HEK293 (cell line): ENCODE data around the gene BACH2.

Source experiments
- MYNN ChIP-seq: fragments of 450-650 bp; formaldehyde crosslinking; IDR thresholded peaks from 2 replicates; pipeline ENCODE4 v1.5.1; 2016; ENCODE audit warnings: missing biosample characterization, missing genetic modification characterization, borderline replicate concordance
- ZBTB20 ChIP-seq: fragments of 450-650 bp; formaldehyde crosslinking; IDR thresholded peaks from 2 replicates; pipeline ENCODE4 v1.5.1; 2016; ENCODE audit warnings: missing biosample characterization, missing genetic modification characterization
- ZEB2 ChIP-seq: fragments of 450-650 bp; formaldehyde crosslinking; IDR thresholded peaks from 2 replicates; pipeline ENCODE4 v1.5.1; 2016; ENCODE audit warnings: missing biosample characterization, missing genetic modification characterization
- ZFP41 ChIP-seq: fragments of 450-650 bp; formaldehyde crosslinking; IDR thresholded peaks from 2 replicates; pipeline ENCODE4 v1.5.1; 2016; ENCODE audit warnings: missing biosample characterization, missing genetic modification characterization, borderline replicate concordance
- ZNF473 ChIP-seq: fragments of 450-650 bp; formaldehyde crosslinking; IDR thresholded peaks from 2 replicates; pipeline ENCODE4 v1.5.1; 2017; ENCODE audit warnings: missing biosample characterization, missing genetic modification characterization
- ZNF585B ChIP-seq: fragments of 450-650 bp; formaldehyde crosslinking; IDR thresholded peaks from 2 replicates; pipeline ENCODE4 v1.5.1; 2016; ENCODE audit warnings: missing biosample characterization, missing genetic modification characterization
- ZNF664 ChIP-seq: fragments of 450-650 bp; formaldehyde crosslinking; IDR thresholded peaks from 2 replicates; pipeline ENCODE4 v1.5.1; 2016; ENCODE audit warnings: missing biosample characterization, missing genetic modification characterization
- ZNF707 ChIP-seq: fragments of 450-650 bp; formaldehyde crosslinking; IDR thresholded peaks from 2 replicates; pipeline ENCODE4 v1.5.1; 2016; ENCODE audit warnings: missing biosample characterization, missing genetic modification characterization
- TF ChIP-seq, protein P1 (sequence below): fragments of 450-650 bp; formaldehyde crosslinking; IDR thresholded peaks from 2 replicates; pipeline ENCODE4 v1.5.1; 2016; ENCODE audit warnings: missing biosample characterization, missing genetic modification characterization
- TF ChIP-seq, protein P2 (sequence below): fragments of 450-650 bp; formaldehyde crosslinking; IDR thresholded peaks from 2 replicates; pipeline ENCODE4 v1.5.1; 2016; ENCODE audit warnings: missing biosample characterization, missing genetic modification characterization
- TF ChIP-seq, protein P3 (sequence below): fragments of 450-650 bp; formaldehyde crosslinking; IDR thresholded peaks from 2 replicates; pipeline ENCODE4 v1.5.1; 2016; ENCODE audit warnings: missing biosample characterization, missing genetic modification characterization

DNA sequence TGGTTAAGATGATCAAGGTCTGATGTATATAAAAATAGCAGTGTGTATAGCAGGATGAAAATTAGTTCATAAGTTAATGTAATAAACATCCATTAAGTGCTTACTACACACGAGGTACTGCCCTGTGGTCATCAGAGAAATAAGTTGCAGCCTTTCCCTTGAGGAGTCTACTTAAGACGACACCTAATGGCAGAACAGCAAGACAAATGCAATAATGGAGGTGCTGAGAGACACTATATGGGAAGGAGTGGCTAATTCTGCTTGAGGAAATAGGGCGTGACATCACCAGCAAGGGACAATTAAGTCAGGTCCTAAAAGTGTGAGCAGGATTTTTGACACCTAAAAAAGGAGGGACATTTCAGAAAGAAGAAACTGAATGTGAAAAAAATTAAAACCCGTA is 75.2 kb downstream of the BACH2 start:
- TF ChIP-seq, protein P1, sequence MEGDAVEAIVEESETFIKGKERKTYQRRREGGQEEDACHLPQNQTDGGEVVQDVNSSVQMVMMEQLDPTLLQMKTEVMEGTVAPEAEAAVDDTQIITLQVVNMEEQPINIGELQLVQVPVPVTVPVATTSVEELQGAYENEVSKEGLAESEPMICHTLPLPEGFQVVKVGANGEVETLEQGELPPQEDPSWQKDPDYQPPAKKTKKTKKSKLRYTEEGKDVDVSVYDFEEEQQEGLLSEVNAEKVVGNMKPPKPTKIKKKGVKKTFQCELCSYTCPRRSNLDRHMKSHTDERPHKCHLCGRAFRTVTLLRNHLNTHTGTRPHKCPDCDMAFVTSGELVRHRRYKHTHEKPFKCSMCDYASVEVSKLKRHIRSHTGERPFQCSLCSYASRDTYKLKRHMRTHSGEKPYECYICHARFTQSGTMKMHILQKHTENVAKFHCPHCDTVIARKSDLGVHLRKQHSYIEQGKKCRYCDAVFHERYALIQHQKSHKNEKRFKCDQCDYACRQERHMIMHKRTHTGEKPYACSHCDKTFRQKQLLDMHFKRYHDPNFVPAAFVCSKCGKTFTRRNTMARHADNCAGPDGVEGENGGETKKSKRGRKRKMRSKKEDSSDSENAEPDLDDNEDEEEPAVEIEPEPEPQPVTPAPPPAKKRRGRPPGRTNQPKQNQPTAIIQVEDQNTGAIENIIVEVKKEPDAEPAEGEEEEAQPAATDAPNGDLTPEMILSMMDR: 0 out of 2 replicates have a peak, but pooled peaks have one; percentile 12
- TF ChIP-seq, protein P2, sequence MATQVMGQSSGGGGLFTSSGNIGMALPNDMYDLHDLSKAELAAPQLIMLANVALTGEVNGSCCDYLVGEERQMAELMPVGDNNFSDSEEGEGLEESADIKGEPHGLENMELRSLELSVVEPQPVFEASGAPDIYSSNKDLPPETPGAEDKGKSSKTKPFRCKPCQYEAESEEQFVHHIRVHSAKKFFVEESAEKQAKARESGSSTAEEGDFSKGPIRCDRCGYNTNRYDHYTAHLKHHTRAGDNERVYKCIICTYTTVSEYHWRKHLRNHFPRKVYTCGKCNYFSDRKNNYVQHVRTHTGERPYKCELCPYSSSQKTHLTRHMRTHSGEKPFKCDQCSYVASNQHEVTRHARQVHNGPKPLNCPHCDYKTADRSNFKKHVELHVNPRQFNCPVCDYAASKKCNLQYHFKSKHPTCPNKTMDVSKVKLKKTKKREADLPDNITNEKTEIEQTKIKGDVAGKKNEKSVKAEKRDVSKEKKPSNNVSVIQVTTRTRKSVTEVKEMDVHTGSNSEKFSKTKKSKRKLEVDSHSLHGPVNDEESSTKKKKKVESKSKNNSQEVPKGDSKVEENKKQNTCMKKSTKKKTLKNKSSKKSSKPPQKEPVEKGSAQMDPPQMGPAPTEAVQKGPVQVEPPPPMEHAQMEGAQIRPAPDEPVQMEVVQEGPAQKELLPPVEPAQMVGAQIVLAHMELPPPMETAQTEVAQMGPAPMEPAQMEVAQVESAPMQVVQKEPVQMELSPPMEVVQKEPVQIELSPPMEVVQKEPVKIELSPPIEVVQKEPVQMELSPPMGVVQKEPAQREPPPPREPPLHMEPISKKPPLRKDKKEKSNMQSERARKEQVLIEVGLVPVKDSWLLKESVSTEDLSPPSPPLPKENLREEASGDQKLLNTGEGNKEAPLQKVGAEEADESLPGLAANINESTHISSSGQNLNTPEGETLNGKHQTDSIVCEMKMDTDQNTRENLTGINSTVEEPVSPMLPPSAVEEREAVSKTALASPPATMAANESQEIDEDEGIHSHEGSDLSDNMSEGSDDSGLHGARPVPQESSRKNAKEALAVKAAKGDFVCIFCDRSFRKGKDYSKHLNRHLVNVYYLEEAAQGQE (tag by site-specific recombination): no peak
- TF ChIP-seq ZNF585B: no peak
- TF ChIP-seq ZNF707 (tag by site-specific recombination): no peak
- TF ChIP-seq, protein P3, sequence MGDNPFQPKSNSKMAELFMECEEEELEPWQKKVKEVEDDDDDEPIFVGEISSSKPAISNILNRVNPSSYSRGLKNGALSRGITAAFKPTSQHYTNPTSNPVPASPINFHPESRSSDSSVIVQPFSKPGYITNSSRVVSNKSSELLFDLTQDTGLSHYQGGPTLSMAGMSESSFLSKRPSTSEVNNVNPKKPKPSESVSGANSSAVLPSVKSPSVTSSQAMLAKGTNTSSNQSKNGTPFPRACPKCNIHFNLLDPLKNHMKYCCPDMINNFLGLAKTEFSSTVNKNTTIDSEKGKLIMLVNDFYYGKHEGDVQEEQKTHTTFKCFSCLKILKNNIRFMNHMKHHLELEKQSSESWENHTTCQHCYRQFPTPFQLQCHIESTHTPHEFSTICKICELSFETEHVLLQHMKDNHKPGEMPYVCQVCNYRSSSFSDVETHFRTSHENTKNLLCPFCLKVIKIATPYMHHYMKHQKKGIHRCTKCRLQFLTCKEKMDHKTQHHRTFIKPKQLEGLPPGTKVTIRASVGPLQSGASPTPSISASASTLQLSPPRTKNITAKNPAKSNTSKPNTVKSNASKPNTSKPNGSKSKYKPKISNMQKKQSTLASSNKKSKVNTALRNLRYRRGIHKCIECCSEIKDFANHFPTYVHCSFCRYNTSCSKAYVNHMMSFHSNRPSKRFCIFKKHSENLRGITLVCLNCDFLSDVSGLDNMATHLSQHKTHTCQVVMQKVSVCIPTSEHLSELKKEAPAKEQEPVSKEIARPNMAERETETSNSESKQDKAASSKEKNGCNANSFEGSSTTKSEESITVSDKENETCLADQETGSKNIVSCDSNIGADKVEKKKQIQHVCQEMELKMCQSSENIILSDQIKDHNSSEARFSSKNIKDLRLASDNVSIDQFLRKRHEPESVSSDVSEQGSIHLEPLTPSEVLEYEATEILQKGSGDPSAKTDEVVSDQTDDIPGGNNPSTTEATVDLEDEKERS (tag by site-specific recombination): no peak
- TF ChIP-seq ZEB2 (tag by site-specific recombination): no peak
- TF ChIP-seq MYNN (tag by site-specific recombination): no peak
- no peak for TF ChIP-seq ZNF473 (tag by site-specific recombination)
- TF ChIP-seq ZBTB20 (tag by site-specific recombination): no peak
- TF ChIP-seq ZNF664 (tag by site-specific recombination): no peak
- no peak for TF ChIP-seq ZFP41 (tag by site-specific recombination)
